ENCODE data around the gene PRMT3. TPM values are rescaled to one million over a fixed set of nuclear protein-coding genes. Genes with fewer than 3 reads are reported as not detected.
"Not testable (repeated sequence)": the region's sequence is repeated elsewhere in the genome, so short reads cannot be mapped to it uniquely, and the experiment has no call there.

PRMT3 gene
- total RNA-seq, 2 donors from 2014 or later = 21.4 to 42.0 TPM

GRCh38 chr11:20367313-20367948, 20.1 kb upstream of the PRMT3 start:
- Mint-ChIP-seq H3K4me3 (peak overlapping the region; percentile 81), H3K9me3 (peaks cover 6% of the 10 kb centered on the region), H3K27ac (peak overlapping the region; percentile 92), H3K4me1 (peaks cover 28% of the 10 kb centered on the region), H3K27me3 (no peaks in the 10 kb centered on the region), H3K36me3 (ENCODE audit: low read depth) (peaks cover 87% of the 10 kb centered on the region)
- ATAC-seq (replicated peaks) = peak; percentile 83

DNA sequence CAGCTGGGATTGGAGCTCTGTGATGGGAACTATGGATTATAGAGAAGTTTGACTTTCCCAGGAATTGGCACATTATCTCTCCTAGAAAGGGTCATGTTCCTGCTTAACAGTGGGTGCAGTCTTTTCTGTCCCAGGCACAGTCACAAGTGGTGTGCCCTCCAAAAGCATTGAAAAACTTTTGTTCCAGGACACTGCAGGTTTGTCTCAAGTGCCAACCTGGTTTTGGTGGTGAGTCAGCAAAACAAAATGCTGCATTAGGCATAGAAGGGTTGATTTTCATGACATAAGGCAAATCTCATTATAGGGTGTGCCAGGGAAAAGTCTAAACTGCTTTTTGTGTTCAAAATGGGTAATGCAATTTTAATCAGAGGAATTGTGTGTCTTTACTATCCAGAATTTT, 19.1 kb upstream of the PRMT3 start:
- peaks cover 89% of the 10 kb centered on the region for H3K36me3 Mint-ChIP-seq (ENCODE audit: low read depth)
- H3K4me3 Mint-ChIP-seq = peak overlapping the region; percentile 81
- peak overlapping the region; percentile 86 for H3K27ac Mint-ChIP-seq
- peaks cover 19% of the 10 kb centered on the region for H3K4me1 Mint-ChIP-seq
- no peaks in the 10 kb centered on the region for H3K27me3 Mint-ChIP-seq
- ATAC-seq (replicated peaks) = no peak
- H3K9me3 Mint-ChIP-seq = no peaks in the 10 kb centered on the region

DNA sequence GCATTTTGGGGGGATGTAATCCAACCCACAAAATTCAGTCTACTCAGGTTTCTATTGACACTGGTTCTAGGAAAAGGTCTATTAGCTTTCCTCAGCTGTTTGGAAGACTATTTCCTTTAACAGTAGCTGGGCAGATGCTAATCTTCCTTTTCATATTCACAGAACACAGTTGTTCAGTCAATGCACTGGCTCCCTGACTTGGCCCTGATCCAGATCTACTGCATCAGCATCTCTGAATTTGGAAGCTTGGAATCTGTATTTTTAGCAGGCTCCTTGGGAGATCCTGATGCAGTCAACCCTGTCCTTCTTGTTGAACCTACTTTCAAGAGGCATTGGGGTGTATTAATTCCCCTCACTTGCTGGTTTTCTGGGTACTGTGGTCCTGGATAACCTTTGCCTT, 17.7 kb upstream of the PRMT3 start:
- Mint-ChIP-seq H3K4me1 (peaks cover 29% of the 10 kb centered on the region), H3K36me3 (ENCODE audit: low read depth) (peaks cover 95% of the 10 kb centered on the region), H3K4me3 (no peak overlapping the region), H3K27ac (no peak overlapping the region), H3K27me3 (no peaks in the 10 kb centered on the region), H3K9me3 (no peaks in the 10 kb centered on the region)
- no peak for ATAC-seq (replicated peaks)

GRCh38 chr11:20372081-20372626, 15.4 kb upstream of the PRMT3 start:
- Mint-ChIP-seq H3K4me3 (no peak overlapping the region), H3K27me3 (no peaks in the 10 kb centered on the region), H3K27ac (peak overlapping the region; percentile 58), H3K36me3 (ENCODE audit: low read depth) (peaks cover 93% of the 10 kb centered on the region), H3K4me1 (peaks cover 29% of the 10 kb centered on the region), H3K9me3 (no peaks in the 10 kb centered on the region)
- ATAC-seq (replicated peaks) = no peak

GRCh38 chr11:20373147-20373546, 14.4 kb upstream of the PRMT3 start:
- H3K36me3 Mint-ChIP-seq (ENCODE audit: low read depth) = peaks cover 95% of the 10 kb centered on the region
- ATAC-seq (replicated peaks) = no peak
- no peaks in the 10 kb centered on the region for H3K9me3 Mint-ChIP-seq
- H3K27ac Mint-ChIP-seq = no peak overlapping the region
- H3K4me3 Mint-ChIP-seq = no peak overlapping the region
- peaks cover 23% of the 10 kb centered on the region for H3K4me1 Mint-ChIP-seq
- H3K27me3 Mint-ChIP-seq = no peaks in the 10 kb centered on the region

DNA sequence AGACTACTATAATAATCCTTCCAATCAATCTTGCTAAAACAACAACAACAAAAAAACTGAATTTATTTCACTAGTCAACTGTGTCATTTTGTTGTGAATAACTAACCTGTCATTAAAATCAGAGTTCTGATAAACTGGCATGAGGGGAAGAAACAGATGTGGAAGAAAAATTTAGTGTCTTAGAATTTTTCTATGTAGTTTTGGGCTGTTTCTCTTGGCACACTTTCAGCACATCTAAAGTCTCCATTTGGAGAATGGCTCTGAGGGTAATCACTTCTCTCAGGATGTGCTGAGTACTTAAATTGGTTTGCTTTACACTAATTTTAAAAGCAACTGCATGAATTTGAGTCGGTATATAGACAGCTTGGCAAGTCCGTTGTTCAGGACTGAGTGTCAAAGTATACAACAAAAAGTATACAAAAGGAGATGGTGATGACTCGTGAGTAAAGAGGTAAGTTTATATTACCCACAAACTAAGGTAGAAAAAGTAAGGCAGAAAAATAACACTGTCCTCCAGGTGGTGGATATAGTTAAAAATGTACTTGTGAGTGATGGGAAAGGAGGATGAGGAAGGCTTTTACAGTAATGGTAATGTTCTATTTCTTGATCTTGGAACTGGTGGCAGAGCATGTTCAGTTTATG, 13.8 kb upstream of the PRMT3 start:
- Mint-ChIP-seq H3K4me1 (peaks cover 18% of the 10 kb centered on the region), H3K27me3 (no peaks in the 10 kb centered on the region), H3K36me3 (ENCODE audit: low read depth) (peaks cover 95% of the 10 kb centered on the region), H3K9me3 (no peaks in the 10 kb centered on the region), H3K27ac (peak overlapping the region; percentile 86), H3K4me3 (peak overlapping the region; percentile 16)
- no peak for ATAC-seq (replicated peaks)

DNA sequence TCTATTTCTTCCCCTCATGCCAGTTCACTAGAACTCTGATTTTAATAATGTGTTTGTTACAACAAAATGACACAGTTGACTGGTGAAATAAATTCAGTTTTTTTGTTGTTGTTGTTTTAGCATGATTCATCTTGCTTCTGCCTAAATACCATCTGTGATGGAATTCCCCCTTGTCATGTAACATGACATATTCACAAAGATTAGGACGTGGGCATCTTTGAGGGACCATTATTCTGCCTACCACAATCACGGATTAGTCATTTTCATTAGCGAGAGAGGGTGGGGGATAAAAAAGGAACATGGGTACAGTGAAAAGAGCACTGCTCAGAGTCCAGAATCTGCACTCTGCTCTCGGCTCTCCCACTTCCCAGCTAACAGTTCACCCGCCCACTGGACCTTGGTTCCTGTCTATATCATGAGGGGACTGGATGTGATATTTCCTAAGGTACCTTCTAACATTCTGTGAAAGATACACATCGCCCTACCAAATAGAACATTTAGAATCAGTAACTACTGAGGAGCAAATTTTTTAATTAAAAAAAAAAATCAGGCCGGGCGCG, 12.7 kb upstream of the PRMT3 start:
- Mint-ChIP-seq H3K4me3 (peak overlapping the region; percentile 42), H3K27ac (peak overlapping the region; percentile 86), H3K9me3 (no peaks in the 10 kb centered on the region), H3K4me1 (peaks cover 15% of the 10 kb centered on the region), H3K36me3 (ENCODE audit: low read depth) (peaks cover 95% of the 10 kb centered on the region), H3K27me3 (no peaks in the 10 kb centered on the region)
- ATAC-seq (replicated peaks) = peak; percentile 66

DNA sequence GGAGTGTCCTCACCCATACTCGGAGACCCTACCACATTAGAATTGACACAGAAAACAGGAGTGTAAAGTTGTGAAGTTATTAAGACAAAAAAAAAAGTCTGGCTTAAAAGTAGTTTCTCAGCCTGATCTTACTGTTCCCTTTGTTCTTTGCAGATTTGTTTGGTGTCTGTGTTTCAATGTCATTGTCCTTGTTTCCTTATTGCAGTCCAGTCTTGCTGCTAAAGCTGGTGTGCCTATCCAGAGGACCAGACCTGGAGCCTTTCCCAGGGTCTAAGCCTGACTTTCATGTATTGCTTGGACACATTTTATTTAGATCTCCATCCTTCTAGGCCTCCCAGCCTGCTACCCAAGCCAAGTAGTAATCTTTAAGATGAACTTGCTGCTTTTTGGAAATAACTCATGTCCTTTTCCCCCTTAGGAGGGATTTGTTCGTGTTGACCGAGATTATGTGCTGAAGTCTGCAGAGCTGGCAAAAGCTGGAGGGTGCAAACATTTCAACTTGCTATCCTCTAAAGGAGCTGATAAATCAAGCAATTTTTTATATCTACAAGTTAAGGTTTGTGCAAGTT, 11.3 kb upstream of the PRMT3 start:
- Mint-ChIP-seq H3K36me3 (ENCODE audit: low read depth) (peaks cover 93% of the 10 kb centered on the region), H3K27me3 (no peaks in the 10 kb centered on the region), H3K4me3 (no peak overlapping the region), H3K9me3 (no peaks in the 10 kb centered on the region), H3K4me1 (peaks cover 15% of the 10 kb centered on the region), H3K27ac (peak overlapping the region; percentile 72)
- ATAC-seq (replicated peaks) = no peak

DNA sequence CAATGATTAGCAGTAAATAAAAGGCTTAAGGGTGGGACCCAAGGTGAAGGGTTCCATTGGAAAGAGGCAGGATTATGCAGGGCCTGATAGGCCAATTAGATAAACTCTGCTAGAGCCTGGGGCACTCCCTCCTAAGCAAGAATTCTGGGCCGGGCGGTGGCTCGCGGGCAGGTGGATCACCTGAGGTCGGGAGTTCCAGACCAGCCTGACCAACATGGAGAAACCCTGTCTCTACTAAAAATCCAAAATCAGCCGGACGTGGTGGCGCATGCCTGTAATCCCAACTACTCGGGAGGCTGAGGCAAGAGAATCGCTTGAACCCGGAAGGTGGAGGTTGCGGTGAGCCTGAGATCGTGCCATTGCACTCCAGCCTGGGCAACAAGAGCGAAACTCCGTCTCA, 1.5 kb upstream of the PRMT3 start:
- Mint-ChIP-seq H3K27ac (peak overlapping the region; percentile 98), H3K4me3 (peak overlapping the region; percentile 95), H3K36me3 (ENCODE audit: low read depth) (peaks cover 50% of the 10 kb centered on the region)
- not testable (repeated sequence) for H3K4me1 Mint-ChIP-seq; ATAC-seq (replicated peaks); H3K9me3 Mint-ChIP-seq; H3K27me3 Mint-ChIP-seq

DNA sequence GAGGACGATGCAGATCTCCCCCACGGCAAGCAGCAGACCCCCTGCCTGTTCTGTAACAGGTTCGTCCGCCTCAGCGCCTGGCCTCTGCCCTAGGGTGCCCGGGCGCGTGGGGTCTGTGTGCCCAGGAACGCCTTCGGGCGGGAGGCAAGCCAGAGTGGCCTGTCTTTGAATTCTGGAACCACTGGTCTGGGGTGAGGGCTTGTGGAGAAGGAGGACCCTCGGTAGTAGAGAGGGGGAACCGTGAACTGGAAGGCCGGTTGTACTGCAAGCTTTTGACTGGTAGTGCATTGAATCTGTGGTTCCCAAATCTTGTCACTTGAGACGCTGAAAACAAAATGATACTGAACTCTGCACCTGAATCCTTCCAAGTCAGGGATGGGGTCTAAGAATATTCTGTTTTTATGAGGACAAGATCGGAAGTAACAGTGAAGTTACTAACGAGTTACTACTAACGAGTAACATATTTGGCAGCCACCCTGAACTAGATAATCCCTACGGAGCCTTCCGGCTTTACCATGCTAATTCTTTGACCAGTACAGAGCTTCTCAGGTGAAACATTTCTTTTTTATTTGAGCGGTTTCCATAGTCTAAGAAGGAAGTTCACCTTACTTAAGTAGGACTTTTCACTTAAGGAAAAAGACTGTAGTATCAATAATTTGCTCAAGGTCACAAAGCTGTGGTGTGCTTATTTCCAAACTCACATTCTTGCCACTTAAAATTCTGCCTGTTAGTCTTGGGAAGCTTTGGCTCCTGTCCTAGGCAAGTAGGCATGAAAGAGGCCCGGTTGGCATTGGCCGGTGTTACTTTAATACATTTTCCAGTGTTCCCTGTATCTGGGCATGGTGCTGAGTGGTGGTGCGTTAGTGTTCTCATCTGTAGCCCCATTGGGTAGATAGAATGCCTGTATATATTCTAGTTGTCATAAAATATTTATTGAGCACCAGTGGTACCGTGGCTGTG, 860 bp downstream of the PRMT3 start:
- H3K9me3 Mint-ChIP-seq = no peaks in the 10 kb centered on the region
- peak overlapping the region; percentile 98 for H3K27ac Mint-ChIP-seq
- no peaks in the 10 kb centered on the region for H3K4me1 Mint-ChIP-seq
- peak; percentile 8 for ATAC-seq (replicated peaks)
- H3K27me3 Mint-ChIP-seq = no peaks in the 10 kb centered on the region
- H3K36me3 Mint-ChIP-seq (ENCODE audit: low read depth) = peaks cover 54% of the 10 kb centered on the region
- peak overlapping the region; percentile 95 for H3K4me3 Mint-ChIP-seq

- no peak overlapping the region for H3K27ac Mint-ChIP-seq
- no peaks in the 10 kb centered on the region for H3K4me1 Mint-ChIP-seq
- peak; percentile 61 for ATAC-seq (replicated peaks)
- peaks cover 95% of the 10 kb centered on the region for H3K36me3 Mint-ChIP-seq (ENCODE audit: low read depth)
- no peak overlapping the region for H3K4me3 Mint-ChIP-seq
- H3K9me3 Mint-ChIP-seq = no peaks in the 10 kb centered on the region
- H3K27me3 Mint-ChIP-seq = no peaks in the 10 kb centered on the region
Measured at GRCh38 chr11:20397281-20397680, 9.8 kb downstream of the PRMT3 start.

DNA sequence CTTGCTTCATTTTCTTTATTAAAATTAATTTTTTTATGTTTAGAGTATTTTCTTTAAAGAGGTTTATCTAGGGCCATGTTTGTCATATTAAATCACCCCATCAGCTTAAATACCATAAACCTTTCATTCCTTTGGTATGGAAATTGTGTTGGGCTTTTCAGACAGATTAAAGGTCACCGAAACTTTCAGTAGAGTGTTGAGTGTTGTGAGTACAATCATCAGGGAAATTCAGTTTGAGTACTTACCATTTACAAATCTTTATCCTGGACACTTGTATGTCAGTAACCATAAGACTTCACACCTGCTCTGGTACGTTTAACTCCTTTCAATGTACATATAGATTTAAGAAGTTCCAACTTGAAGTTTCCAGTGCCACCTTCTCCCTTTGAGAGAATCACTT, 12.0 kb downstream of the PRMT3 start:
- no peaks in the 10 kb centered on the region for H3K9me3 Mint-ChIP-seq
- ATAC-seq (replicated peaks) = no peak
- H3K36me3 Mint-ChIP-seq (ENCODE audit: low read depth) = peaks cover 95% of the 10 kb centered on the region
- no peak overlapping the region for H3K4me3 Mint-ChIP-seq
- no peaks in the 10 kb centered on the region for H3K4me1 Mint-ChIP-seq
- H3K27me3 Mint-ChIP-seq = no peaks in the 10 kb centered on the region
- H3K27ac Mint-ChIP-seq = no peak overlapping the region

GRCh38 chr11:20403059-20403458, 15.5 kb downstream of the PRMT3 start:
- Mint-ChIP-seq H3K27me3 (no peaks in the 10 kb centered on the region), H3K9me3 (no peaks in the 10 kb centered on the region), H3K27ac (no peak overlapping the region), H3K4me1 (no peaks in the 10 kb centered on the region), H3K4me3 (no peak overlapping the region), H3K36me3 (ENCODE audit: low read depth) (peaks cover 97% of the 10 kb centered on the region)
- no peak for ATAC-seq (replicated peaks)

GRCh38 chr11:20406484-20406883, 19.0 kb downstream of the PRMT3 start:
- Mint-ChIP-seq H3K4me3 (no peak overlapping the region), H3K36me3 (ENCODE audit: low read depth) (peaks cover 93% of the 10 kb centered on the region), H3K9me3 (no peaks in the 10 kb centered on the region), H3K27me3 (no peaks in the 10 kb centered on the region), H3K4me1 (no peaks in the 10 kb centered on the region), H3K27ac (no peak overlapping the region)
- no peak for ATAC-seq (replicated peaks)

Data from activated T-helper 17 cell treated with anti-CD3 and anti-CD28 coated beads, Interleukin-2, amount 50 U/mL, for 72 hours (primary cell).